ENCODE measurements around the gene CLPSL1. TPM values are rescaled to one million over a fixed set of nuclear protein-coding genes. Genes with fewer than 3 reads are reported as not detected.
"Not testable (repeated sequence)": the region's sequence is repeated elsewhere in the genome, so short reads cannot be mapped to it uniquely, and the experiment has no call there.

CLPSL1 gene, protein sequence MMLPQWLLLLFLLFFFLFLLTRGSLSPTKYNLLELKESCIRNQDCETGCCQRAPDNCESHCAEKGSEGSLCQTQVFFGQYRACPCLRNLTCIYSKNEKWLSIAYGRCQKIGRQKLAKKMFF
- polyA plus RNA-seq (2011; rRNA removed) (not detected in 2 replicates), polyA minus RNA-seq (2011; rRNA and poly(A)+ RNA removed) (not detected in 2 replicates)

GRCh38 chr6:35780719-35781118 is at the start of gene CLPSL1:
TSS of gene CLPSL1 (plus strand) at chr6:35781019. CDS start at chr6:35781111, 92 bp downstream.
- no peak for TF ChIP-seq CTCF (IDR thresholded peaks at IDR 0.05; ENCODE audit: insufficient read depth, low read depth, low read length)
- DNase-seq (ENCODE audit: low read depth), result no peak
- ChIA-PET POLR2A (no interaction called here), CTCF (no interaction called here)
- H3K27me3 ChIP-seq (ENCODE audit: control insufficient read depth, insufficient read depth, low read length), result peaks cover 11% of the 10 kb centered on the region
- H3K36me3 ChIP-seq (ENCODE audit: control insufficient read depth, insufficient read depth, low read length), result no peaks in the 10 kb centered on the region
- no peak within 1 kb of the TSS for H3K4me3 ChIP-seq (ENCODE audit: low read depth, low read length)

- DNase-seq (ENCODE audit: low read depth), result no peak
- TF ChIP-seq CTCF (IDR thresholded peaks at IDR 0.05; ENCODE audit: insufficient read depth, low read depth, low read length), result no peak
- Histone ChIP-seq H3K36me3 (ENCODE audit: control insufficient read depth, insufficient read depth, low read length) (no peaks in the 10 kb centered on the region), H3K27me3 (ENCODE audit: control insufficient read depth, insufficient read depth, low read length) (no peaks in the 10 kb centered on the region), H3K4me3 (ENCODE audit: low read depth, low read length) (peak overlapping the region; percentile 77)
- ChIA-PET POLR2A (no interaction called here), CTCF (interaction anchor here (0.6 to 2.4 kb wide), 4 partner anchors 44 to 201 kb away, joined by 3 to 10 read pairs (median 4); no protein-coding TSS in a partner anchor)
These were observed 49.4 kb upstream of the CLPSL1 start for GRCh38 chr6:35731414-35731735.

DNA sequence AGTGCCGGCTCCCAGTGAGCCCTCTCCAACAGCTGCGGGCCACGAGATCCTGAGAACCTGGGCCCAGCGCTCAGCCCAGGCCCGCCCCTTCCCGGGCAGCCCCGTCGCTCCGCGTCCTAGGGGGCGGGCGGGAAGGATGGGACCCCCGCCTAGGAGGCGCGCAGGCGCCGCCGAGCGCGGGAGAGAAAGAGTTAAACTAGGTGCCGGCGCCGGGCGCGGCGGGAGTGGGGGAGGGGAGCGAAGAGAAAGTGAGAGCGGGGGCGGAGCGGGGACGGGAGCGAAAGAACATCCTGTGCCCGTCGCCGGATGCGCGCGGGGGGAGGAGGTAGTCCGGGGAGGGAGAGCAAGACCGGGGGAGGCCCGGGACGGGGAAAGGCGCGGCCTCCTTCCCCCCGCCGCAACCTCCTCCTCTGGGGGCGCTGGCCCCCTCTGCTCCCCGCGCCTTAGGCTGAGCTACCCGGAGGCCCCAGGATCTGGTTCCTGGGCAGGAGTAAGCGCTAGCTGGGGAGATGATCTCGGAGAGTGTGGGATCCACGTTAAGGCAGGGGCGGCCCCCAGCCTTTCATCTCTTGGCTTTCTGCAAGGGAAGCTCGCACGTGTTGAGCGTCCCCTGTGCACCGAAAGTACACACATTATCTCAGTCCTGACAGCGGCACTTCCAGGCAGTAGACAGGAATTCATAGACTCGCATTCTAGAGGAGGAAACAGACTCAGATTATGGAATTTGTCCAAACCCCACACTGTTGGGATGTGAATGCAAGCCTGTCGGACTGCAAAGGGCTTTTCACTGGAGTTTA is 48.9 kb upstream of the CLPSL1 start:
- no peaks in the 10 kb centered on the region for H3K36me3 ChIP-seq (ENCODE audit: control insufficient read depth, insufficient read depth, low read length)
- H3K4me3 ChIP-seq (ENCODE audit: low read depth, low read length), result peak overlapping the region; percentile 77
- TF ChIP-seq CTCF (IDR thresholded peaks at IDR 0.05; ENCODE audit: insufficient read depth, low read depth, low read length), result no peak
- ChIA-PET CTCF (interaction anchor here (0.6 to 8.4 kb wide), 9 partner anchors 9 to 212 kb away, joined by 3 to 113 read pairs (median 4); no protein-coding TSS in a partner anchor), POLR2A (no interaction called here)
- no peaks in the 10 kb centered on the region for H3K27me3 ChIP-seq (ENCODE audit: control insufficient read depth, insufficient read depth, low read length)
- DNase-seq (ENCODE audit: low read depth), result no peak

DNA sequence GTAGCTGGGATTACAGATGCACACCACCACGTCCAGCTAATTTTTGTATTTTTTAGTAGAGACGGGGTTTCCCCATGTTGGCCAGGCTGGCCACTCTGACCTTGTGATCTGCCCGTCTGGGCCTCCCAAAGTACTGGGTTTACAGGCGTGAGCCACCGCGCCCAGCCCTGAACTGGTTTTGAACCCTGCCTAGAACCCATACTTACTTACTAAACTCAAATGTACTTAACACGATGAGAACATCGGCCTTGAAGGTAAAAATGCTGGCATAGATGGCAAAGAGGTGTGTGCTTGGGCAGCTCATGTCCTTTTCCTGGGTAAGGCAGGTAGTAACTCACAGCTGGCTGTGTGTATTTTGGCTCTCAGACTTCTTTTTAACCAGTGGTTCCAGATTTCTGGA is 47.2 kb upstream of the CLPSL1 start:
- H3K4me3 ChIP-seq (ENCODE audit: low read depth, low read length), result no peak overlapping the region
- H3K36me3 ChIP-seq (ENCODE audit: control insufficient read depth, insufficient read depth, low read length), result no peaks in the 10 kb centered on the region
- no peak for TF ChIP-seq CTCF (IDR thresholded peaks at IDR 0.05; ENCODE audit: insufficient read depth, low read depth, low read length)
- DNase-seq (ENCODE audit: low read depth), result no peak
- CTCF ChIA-PET, result interaction anchor here (0.6 to 8.4 kb wide), 8 partner anchors 20 to 213 kb away, joined by 3 to 113 read pairs (median 6); no protein-coding TSS in a partner anchor
- POLR2A ChIA-PET, result no interaction called here
- no peaks in the 10 kb centered on the region for H3K27me3 ChIP-seq (ENCODE audit: control insufficient read depth, insufficient read depth, low read length)

DNA sequence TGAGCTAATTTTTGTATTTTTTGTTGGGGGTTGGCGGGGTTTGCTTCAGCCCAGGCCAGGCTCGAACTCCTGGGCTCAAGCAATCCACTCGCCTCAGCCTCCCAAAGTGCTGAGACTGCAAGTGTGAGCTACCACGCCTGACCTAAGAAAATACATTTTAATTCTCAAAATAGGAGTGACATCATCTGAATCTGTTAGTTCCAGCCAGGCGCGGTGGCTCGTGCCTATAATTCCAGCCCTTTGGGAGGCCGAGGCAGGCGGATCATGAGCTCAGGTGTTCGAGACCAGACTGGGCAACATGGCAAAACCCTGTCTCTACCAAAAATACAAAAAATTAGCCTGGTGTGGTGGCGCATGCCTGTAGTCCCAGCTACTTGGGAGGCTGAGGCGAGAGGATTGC is 46.5 kb upstream of the CLPSL1 start:
- H3K27me3 ChIP-seq (ENCODE audit: control insufficient read depth, insufficient read depth, low read length); POLR2A ChIA-PET; H3K36me3 ChIP-seq (ENCODE audit: control insufficient read depth, insufficient read depth, low read length); DNase-seq (ENCODE audit: low read depth); H3K4me3 ChIP-seq (ENCODE audit: low read depth, low read length): not testable (repeated sequence)
- CTCF ChIA-PET, result interaction anchor here (0.6 to 8.4 kb wide), 8 partner anchors 19 to 214 kb away, joined by 3 to 113 read pairs (median 5); no protein-coding TSS in a partner anchor

Data from BJ (cell line).